GM19035 (cell line): ENCODE results near the gene LINC00237.

Experiments
- ATAC-seq: cut with Tn5 transposase; IDR thresholded peaks from one replicate; pipeline ENCODE4 v1.9.1; 2021; ENCODE audit not compliant: unreplicated experiment

Gene LINC00237

DNA sequence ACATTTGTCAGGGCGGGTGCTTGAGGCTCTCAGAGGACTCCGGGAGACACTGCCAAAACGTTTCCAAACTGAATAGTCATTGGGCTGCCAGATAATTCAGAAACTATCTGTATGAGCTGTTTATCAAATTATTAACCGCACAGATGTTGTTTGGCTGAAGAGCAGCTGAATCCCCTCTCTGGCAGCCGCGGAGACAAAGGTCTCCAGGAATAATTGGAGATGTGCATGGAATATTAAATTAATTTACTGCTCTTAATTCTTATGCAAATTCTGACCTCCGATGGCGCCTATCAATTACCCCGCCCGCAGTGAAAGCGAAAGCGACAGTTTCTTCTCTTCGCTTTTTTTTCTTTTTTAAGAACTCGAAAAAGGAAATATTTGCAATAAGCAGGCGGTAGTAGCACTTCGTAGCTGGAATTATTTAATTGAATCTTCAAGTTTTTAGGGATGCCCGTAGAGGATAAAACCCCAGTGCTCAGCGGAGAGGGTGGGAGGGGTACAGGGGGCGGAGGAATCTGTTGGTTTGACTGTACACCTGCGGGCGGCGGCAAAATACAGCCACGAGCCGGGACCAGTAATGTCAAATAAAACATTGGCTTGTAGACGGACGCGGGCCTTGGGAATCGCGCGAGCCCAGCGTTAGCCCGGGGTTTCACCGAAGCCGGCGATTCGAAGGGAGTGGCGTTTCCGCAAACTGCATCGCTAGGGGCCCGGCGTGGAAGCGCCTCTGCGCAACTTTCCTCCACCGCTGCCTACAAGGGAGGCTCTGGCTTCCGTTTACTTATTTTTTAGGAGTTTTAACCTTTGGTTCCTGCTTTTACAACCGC, 6.2 kb downstream of the LINC00237 start:
- peak; percentile 42 for ATAC-seq

DNA sequence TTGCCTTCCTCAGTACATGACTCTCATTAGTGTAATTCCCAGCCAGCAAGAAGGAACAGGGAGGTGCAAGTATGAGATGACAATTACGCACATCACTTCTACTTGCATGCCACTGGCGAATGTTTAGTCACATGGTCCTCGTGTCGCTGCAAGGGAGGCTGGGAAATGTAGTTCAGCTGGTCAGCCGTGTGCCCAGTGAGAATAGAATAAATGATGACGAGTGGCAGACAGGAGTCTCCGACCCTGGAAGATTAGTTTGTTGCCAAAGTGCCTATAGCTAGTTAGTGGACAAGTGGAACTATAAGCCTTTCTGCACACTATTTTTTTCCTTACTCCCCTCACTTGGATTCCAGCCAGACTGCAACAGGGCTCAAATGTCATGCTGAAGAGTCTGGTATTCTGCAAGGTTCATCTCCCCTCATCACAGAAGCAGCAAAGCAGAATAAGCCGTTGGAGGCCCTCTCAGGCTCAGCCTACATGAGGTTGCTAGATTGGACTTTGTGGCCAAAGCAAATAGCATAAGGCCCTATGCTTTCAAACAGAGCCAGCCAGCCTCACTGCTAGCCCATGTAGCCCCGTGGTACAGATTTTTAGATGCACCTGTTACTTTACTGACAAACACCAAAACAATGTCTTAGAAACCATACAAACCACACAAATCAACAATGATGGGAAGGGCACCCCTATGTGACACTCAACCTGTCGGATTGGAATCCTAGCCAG, 9.7 kb downstream of the LINC00237 start:
- ATAC-seq, result no peak

DNA sequence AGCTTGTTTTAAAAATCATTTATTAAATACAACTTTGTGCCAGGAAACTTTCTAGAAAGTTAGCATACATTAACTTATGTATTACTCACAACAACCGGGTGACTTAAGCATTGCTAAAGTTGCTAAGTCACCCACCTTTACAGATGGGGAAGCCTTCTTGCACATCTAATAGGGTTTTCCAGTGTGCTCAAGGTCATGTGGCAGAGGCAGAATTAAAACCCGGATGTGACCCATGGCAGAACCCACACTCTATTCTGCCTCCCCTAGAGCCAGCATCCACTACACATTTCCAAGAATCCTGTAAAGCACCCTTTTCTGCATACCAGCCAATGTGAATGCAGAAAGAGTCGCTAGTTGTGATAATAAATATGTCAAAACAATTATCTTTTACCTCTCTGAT, 13.4 kb downstream of the LINC00237 start:
- no peak for ATAC-seq

- no peak for ATAC-seq
These were observed 15.4 kb downstream of the LINC00237 start for GRCh38 chr20:21090721-21091120.

- ATAC-seq, result no peak
These were observed 16.0 kb downstream of the LINC00237 start for GRCh38 chr20:21090111-21090618.

- no peak for ATAC-seq
These were observed 16.8 kb downstream of the LINC00237 start for GRCh38 chr20:21089391-21089790.

DNA sequence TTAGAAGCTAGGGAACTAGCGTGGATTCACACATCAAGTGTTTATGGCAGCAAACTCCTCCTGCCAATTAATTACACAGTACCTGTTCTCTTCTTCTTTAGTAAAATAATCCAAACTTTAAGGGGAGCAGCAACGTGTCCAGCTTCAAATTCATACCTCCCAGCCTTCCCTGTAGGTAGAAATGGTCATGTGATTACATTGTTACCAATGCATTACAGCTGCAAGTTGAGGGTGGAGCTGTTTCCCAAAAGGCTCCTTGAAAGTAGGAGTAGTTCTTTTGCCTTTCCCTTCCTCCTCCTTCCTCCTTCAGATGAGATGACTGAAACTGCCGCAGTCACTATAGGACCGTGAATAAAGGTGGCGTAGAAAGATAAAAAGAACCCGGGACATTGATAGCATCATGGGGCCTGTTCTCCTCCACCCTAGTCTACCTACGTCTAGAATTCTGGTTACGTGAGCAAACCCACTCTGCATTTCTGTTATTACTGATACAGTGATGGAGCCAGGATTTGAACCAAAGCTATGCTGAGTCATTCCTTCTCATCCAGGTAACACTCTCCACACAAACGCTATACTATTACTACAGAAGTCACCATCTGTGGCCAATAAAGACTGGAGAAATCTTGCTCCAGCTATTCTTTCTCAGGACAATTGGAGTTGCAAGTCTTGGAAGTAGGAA, 18.2 kb downstream of the LINC00237 start:
- no peak for ATAC-seq

DNA sequence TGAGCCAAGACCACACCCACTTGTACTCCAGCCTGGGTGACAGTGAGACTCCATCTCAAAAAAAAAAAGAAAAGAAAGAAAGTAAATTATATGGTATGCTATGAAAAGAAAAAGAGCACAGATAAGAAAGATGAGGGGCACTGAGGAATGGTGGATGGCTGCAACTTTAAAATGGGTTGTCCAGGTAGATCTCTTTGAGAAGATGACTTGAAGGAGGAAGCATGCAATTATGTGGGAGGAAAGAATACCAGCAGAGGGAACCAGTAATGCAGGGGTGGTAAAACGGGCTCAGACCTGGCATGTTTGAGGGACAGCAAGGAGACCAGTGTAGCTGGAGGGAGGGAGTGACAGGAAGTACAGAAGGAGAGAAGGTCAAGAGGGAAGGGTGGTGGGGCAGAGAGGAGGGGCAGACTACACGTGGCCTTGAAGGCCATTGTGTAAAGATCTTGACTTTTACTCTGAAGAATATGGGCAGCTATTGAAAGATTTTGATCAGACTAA, 22.3 kb downstream of the LINC00237 start:
- ATAC-seq, result no peak

- no peak for ATAC-seq
These were observed 23.6 kb downstream of the LINC00237 start for GRCh38 chr20:21082584-21082983.

DNA sequence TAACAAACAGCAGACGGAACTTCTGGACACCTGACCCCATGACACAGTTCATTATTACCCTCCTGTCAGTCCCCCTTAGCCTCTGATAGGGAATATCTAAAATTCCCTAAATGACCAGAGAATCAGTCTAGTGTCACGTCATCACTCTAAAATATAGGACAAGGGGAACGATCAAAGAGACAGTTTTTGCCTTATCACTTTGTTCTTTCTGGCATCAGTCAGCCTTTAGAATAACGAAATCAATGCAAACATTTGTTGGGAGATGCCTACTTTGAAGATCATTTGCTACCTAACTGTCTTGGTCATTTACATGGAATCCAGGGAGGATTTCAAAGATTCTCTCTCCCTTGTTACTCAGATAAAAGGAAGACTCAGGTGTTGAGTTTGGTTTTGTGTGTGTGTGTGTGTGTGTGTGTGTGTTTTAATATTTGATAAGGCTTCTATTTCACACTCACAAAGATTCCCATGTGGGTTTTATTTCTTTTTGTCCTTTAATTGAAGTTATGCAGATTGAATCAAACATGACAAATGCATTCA, 28.3 kb downstream of the LINC00237 start:
- no peak for ATAC-seq

DNA sequence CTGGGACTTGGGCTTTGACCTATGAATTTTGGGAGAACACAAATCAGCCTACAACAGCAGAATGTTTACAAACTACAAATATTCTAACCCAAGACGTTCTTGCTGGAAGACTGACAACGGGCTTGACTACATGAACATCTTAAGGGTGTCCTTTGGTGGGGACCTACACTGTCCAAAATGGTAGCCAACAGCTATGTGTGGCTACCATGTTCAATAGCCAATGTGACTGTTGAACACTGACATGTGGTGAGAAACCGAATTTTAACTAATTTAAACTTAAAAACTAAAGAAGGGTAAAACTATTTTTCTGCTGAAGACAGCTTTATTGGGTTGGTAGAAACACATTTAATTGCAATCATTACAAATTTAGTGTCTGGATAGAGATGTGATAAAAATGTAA, 30.1 kb downstream of the LINC00237 start:
- no peak for ATAC-seq

DNA sequence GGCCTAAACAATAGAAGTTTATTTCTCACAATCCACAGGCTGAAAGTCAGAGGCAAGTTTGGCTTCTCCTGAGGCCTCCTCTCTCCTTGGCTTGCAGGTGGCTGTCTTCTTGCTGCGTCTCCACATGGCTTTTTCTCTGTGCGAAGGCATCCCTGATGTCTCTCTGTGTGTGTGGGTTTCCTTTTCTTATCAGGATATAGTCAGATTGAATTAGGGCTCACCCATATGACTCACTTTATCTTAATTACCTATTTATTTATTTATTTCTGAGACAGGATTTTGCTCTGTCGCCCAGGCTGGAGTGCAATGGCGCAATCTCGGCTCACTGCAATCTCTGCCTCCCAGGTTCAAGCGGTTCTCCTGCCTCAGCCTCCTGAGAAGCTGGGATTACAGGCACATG, 30.7 kb downstream of the LINC00237 start:
- ATAC-seq, result no peak

- peak; percentile 99 for ATAC-seq
These were observed 31.4 kb downstream of the LINC00237 start for GRCh38 chr20:21074605-21075336.

- no peak for ATAC-seq
These were observed 38.9 kb downstream of the LINC00237 start for GRCh38 chr20:21067255-21067654.

- no peak for ATAC-seq
These were observed 41.2 kb downstream of the LINC00237 start for GRCh38 chr20:21064924-21065323.

GRCh38 chr20:21063276-21063675, 42.9 kb downstream of the LINC00237 start:
- ATAC-seq, result no peak

DNA sequence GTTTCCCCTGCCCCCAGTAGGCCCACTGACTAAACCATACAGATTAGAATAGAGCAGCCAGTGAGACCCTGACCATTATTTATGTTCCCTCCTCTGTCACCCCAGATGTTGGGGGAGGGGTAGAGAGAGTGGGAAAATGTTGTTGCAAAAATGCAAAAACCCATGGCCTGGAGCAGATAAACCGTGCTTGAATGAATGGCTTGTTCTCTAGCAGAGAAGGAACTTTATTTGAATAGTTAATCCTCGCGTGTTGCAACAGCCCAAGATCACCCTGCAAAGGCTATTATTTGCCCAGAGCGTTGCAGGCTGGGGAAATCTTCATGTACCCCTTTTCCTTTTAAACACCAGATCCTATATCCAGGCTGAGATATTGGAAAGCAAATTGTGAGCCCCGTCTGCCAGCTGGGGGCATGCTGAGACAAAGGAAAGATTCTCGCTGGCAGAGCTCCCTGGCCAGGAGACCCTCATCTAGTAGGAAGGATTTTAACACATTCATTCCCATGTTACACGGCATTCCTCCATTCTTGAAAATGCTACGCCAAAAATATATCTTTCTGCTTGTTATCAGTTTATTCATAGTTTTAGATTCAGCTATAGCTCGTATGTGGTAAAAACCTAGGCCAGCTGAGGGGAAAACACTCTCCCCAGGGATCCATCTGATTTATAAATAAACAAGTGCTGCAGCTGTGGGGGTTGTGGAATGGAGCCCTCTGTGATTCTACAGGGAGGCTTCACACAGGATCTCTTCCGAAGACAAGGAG, 53.0 kb downstream of the LINC00237 start:
- no peak for ATAC-seq

DNA sequence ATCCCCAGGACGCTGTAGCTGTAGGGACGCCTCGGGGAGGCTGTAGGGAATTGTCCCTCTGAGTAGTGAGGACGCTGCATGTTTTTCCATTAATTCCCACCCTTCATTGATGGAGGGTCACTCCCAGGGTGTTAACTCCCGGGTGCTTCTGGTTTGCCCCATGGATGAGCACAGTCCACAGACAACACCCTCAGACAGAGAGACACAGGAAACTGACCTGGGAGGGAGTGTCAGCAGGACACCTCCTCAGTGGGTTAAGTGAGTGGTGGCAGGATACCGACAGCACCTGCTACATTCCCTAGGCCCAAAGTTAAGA, 53.5 kb downstream of the LINC00237 start:
- no peak for ATAC-seq

- ATAC-seq, result no peak
These were observed 53.9 kb downstream of the LINC00237 start for GRCh38 chr20:21052241-21052640.

- no peak for ATAC-seq
These were observed 55.4 kb downstream of the LINC00237 start for GRCh38 chr20:21050710-21051109.
